NCI-H446 treated with DMSO at 0.1 percent for 48 hours (cell line): ENCODE data around the gene RASSF10.

ENCODE experiments used
- DNase-seq: peaks from one replicate; lab custom pipeline; 2025; lab: John Stamatoyannopoulos, UW

Gene RASSF10

DNA sequence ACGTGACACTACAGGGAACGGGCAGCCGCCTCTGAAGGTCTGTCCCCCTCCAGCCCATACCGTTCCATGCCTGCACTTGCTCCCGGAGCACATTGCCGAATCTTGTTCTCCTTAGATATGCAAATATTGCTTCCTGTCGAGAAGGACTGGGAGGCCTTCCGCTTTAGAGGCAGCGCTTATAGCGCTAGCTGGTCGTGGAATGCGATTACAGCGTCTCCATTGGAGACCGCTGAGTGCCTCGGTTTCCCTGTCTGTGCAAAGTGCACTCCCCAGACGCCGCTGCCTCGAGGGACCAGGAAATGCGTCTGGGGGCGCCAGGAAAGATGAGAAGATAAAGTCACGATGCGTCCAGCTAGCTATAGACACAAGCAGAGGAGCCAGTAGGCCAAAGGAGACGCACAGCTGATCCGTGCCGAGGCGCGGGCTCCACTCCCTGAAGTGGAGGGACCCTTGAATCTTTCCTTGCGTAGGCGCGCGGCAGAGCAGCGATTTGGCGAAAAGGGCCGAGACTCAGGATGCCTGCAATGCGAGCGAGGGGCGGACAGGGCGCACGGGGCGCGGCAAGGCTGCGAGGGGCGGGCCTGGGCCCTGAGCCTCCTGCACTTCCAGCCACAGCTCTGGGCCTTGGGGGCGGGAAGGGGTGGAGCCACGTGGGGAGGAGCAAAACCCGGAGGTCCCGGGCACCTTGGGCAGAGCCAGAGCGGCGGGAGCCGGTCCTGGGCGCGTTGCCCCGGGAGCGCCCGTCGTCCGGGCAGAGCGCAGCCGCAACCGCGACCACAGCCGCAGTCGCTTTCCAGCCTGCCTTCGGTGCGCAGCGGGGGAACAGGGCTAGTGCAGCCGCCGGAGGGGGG lies at the start of gene RASSF10:
RASSF10 (plus strand) TSS at position 692 of the 851 bp plus-strand sequence. CDS start 261 bp downstream, outside the sequence.
- DNase-seq, result no peak

DNA sequence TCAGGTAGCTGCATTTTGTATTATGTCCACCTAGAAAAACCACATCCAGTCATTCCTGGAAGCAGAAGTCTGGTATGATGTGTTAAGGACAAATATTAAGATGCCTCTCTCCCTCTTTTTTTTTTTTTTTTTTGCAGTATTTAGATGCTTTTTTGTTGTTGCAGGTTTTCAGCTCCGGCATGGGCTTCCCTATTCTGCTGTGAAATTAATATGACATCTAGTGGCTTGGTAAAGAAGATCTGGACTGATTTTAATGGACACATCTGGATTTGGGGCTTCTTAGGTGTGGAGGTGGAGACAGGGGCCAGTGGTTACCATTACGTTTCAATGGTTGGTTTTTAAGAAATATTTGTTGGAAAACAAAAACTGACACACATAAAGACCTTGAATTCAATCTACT lies 47.5 kb upstream of the RASSF10 start:
- DNase-seq, result no peak

DNA sequence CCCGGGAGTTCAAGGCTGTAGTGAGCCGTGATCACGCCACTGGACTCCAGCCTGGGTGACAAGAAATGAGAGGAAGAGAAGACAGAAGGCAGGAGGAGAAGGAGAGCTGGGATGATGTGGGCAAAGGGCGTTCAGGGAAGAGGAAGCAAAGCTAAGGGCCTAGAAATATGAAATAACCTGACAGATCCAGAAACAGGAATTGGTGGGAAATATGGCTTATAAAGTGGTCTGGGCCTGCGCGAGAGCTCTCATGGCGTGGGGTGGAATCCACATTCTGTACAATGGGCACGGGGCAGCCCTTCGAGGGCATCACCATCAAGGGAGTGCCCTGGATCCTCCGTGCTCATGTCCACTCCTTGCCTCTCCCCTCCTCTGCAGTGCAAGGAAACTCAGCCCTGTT lies 46.8 kb upstream of the RASSF10 start:
- no peak for DNase-seq

DNA sequence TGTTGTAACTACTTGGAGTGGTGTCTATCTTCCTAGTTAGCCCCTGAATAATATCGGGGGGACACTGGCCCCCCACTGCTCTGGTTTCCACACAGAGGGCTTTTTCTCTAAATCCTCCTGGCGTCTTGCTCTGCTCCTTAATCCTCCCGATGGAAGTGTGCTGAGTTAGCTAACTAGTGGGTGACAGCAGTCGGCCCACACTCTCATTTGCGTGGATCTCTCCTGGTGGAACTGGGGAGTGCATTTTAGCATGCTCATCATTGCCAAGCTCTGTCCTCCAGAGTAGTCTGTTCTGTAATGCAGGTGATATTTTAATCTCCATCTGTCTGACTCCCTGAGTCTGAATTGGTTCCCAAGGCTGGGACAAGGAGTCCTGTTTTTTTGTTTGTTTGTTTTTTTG lies 46.1 kb upstream of the RASSF10 start:
- DNase-seq, result no peak

DNA sequence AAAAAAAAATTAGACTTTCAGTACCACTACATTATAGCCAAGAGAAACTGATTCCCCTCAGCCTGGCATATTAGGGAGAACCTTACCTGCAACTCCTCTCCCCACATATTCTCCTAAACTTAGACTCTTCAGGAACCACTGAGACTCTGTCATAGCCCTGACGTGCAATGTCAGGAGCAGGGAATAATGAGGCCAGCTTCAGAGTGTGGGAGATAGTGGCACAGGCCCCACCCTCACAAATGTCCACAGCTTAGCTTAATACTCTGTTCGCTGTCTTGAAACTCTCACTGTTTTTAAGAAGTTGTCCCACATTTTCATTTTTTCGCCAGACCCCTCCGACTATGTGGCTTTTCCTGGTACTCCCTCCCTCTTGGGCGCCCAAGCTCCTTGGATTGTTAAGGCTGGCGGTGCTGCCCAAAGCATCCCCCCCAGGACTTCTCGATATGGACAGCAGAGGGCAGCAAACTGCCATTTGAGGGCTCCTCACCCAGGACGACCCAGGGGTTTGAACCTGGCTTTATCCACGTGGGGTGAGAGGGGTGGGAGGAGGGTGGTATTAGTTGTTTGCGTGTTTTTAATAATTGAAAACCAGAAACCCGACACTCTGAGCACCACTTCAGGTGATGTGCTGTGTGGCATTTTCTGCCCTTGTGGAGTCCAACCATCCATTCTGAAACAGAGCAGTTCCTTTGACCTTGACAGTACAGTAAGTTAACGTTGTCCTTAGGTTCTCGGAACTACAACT lies 45.2 kb upstream of the RASSF10 start:
- no peak for DNase-seq

DNA sequence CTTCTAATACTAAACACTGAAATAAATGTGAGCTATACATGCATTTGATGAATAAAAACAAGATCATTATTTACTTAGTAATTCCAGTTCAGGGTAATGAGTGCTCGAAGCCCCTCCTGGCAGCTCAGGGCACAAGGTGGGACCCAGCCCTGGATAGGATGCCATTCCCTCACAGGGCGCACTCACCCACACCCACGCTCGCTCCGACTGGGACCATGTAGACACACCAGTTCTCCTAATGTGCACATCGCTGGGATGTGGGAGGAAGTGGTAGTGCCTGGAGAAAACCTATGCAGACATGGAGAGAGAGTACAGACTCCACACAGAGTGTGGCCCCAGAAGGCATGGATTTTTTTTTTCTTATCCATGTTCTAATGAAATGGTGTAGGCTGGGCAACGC lies 44.5 kb upstream of the RASSF10 start:
- no peak for DNase-seq

DNA sequence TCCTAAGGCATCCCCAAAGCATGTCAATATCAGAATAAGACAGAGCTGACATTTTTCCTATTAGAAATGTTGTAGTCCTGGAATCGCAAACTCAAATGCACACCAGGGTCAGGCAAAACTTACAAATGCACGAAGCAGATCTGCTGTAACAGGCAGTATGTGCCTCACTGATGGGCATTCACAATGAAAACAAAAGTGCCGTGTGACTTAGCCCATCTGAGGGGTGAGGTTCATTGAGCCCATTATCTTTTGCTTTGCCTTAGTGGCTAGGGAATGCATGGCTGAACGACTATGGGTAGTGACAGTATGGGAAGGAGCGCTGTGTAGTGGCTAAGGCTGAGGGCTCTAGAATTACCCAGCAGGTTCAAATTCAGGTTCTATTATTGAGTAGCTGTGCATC lies 43.1 kb upstream of the RASSF10 start:
- no peak for DNase-seq

DNA sequence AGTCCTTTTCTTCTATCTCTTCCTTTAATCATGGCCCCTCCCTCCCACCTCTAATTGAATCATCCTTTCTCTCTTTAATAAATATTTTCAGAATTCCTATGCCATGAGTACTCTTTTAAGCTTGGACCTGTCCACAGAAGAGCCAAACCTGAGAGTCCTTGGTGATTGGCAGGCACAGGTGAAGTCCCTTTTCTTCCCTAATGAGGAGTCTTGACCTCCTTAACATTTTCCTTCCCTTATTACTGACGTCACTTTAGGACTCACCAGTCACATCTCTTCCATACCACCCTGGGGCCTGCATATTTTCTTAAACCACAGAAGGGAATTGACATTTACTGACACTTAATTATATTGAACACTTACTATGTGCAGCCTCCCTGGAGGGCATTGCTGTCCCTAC lies 41.0 kb upstream of the RASSF10 start:
- no peak for DNase-seq

DNA sequence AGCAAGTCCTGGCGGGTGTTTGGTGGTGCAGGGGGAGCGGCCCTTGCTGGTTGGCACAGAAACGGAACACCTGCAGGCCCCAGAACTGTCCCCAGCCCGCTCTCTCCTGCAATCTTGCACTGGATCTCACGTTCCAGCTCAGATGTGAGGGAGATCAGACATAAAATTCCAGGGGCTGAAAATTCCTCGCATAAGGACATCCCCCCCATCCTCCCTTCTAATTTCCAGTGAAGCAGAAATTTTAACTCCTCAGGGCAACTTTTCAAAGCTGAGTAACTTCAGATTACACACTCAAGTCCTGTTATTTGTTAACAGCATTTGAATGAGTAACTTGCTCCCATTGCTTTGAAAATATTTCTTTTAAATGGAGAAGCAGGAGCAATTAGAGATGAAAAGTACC lies 40.3 kb upstream of the RASSF10 start:
- no peak for DNase-seq

DNA sequence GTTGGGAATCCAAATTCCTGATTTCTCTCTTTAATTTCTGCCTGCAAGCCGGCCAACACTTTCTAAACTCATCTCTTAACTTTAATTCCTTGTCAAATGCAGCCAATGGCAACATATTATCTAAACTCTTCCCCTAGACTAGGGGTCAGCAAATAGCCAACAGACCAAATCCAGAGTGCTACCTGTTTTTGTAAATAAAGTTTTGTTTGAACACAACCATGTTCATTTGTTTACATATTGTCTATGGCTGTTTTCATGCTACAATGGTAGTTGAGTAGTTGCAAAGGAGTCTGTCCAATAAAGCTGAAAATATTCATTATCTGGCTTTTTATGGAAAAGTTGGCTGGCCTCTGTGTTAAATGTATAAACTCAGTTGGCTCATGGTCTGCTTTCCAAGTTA lies 37.2 kb upstream of the RASSF10 start:
- DNase-seq, result no peak

DNA sequence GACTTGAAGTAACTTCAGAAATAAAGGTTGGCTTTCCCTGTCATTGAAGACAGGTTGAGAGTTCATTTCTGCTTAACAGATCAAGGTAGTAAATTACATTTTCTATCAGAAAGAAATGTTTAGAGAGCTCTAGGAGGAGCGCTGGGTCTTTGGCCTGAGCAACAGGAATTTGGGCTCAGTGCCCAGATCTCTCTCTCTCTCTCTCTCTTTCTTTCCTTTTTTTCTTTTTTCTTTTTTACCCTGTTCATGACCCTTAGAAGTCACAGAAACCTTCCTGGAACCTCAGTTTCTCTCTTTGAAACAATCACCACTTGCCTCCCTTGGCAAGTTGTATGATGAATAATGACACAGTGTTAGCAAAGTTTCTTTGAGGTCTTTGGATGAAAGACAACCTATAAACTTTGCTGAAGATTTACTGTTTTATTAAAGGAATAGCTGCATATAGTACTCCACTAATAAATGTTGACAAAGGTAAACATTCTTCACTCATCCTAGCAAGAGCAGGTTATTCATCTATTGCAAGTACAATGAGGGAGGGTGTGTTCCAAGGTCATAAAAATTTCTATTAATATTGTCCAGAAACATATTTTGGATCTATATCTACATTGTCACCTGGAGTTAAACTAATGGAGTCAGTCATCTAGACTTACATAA lies 35.5 kb upstream of the RASSF10 start:
- no peak for DNase-seq

DNA sequence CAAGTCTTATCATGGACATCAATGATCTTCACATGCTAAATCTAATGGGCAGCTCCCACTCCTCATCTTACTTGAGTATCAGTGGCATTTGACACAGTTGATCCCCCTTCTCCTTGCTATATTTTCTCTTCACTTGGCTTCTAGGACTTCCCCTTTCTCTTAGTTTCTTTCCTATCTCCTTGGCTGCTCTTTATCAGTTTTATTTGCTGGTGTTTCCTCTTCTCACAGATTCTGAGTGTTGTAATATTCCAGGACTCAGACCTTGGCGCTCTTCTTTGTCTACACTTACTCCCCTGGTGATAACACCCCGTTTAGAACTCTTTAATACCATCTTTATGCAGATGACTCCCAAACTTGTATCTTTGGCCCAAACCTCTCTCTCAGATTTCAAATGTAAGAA lies 33.9 kb upstream of the RASSF10 start:
- DNase-seq, result no peak

DNA sequence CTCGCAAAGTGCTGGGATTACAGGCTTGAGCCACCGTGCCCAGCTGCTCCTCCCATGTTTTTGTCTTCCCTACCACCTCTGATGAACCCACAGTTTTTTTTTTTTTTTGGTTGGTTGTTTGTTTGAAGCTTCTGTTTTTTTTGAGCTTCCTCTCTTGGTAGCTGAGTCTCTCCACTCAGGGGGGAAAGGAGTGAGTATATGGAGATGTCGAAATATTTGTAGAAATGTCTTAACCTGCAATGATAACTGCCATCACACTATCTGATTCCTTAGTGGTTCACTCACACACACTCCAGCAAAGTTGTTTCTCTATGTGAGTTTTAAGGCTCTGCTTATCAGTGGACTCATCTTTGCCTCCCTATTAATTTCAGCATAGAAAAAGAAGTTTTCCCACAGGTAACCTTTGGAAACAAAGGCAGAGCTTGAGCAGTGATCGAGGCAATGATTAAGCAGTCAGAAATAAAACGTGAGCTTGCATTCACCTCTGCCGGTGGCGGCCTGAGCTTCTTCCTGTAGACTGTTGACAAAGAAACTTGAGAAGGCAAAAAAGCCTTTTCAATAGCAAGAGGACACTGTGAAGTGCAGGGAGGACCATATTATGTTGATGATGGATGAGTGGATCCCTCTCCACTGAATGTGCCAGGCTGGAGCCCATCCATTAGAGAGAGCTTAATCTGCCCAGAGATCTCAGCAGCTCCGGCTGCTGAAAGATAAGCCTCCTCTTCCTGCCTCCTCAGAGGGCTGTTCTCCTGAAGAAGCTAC lies 29.0 kb upstream of the RASSF10 start:
- no peak for DNase-seq

DNA sequence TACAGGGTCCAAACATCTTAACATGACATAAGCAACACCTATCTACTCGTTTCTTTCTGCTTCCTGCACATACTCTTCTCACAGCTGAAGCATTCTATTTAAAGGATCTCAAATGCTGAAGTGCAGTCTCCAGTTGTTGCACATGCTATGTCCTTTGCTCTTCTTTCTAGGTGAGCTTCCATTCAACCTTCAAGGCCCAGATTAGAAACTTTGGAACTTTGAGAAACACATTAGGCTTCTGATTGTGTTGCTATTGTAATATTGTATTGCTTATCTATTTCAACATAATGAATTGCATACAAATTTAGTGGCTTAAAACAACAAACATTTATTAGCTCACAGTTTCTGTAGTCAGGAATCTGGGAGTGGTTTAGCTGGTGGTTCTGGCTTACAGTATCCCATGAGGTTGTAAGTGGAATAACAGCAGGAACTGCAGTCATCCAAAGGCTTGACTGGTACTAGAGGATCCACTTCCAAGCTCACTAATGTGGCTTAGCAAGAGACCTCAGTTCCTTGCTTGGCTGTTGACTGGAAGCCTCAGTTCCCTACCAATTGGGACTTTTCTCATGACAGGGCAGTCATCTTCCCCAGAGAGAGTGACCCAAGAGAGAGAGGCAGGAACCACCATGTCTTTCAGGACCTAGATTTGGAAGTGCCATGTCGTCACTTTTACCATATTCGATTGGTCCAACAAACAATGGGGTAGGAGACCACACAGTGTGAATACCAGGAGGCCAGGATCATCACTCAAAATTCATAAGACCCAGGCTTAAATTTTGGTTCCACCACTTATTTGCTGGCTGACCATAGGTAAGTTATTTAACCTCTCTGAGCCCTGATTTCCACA lies 27.2 kb upstream of the RASSF10 start:
- DNase-seq, result no peak

DNA sequence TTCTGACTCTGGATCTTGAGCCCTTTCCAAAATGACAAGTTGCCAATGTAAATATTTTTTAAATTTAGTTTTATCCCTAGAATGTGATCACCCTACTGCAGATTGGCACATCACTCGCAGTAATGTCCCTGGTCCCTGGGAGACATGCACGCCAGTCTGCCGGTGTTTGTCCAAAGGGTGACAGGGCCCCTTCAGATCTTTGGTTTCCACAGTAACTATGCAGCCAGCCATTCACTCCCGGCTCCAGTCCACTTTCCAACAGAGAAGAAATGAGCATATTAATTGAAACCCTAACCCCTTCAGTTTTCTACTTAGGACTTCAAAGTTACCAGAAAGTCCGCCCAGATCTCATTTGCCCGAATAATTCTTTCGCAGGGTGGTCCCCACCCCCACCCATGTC lies 25.8 kb upstream of the RASSF10 start:
- DNase-seq, result no peak

DNA sequence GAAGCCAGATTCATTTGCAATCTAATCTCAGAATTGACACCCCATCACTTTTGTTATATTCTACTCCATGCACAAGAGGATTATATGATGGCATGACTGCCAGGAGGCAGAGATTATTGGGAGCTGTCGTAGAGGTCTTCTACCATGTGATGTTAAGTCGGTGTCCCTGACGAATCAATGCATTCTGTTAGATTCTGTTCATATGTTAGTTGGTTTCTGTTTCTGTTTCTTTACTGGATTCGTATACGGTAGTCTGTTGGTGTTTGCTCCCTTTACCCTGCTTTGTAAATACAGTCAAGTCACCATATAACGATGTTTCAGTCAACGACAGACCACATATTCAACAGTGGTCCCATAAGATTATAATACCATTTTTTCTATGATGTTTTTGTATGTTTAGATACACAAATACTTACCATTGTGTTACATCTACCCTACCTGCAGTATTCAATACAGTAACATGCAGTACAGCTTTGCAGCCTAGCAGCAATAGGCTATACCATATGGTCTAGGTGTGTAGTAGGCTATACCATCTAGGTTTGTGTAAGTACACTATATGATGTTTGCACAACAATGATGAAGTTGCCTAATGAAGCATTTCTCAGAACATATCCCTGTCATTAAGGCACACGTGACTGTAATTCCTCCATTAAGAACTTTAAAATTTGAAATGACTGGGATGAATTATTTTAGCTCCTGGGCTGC lies 22.8 kb upstream of the RASSF10 start:
- no peak for DNase-seq

DNA sequence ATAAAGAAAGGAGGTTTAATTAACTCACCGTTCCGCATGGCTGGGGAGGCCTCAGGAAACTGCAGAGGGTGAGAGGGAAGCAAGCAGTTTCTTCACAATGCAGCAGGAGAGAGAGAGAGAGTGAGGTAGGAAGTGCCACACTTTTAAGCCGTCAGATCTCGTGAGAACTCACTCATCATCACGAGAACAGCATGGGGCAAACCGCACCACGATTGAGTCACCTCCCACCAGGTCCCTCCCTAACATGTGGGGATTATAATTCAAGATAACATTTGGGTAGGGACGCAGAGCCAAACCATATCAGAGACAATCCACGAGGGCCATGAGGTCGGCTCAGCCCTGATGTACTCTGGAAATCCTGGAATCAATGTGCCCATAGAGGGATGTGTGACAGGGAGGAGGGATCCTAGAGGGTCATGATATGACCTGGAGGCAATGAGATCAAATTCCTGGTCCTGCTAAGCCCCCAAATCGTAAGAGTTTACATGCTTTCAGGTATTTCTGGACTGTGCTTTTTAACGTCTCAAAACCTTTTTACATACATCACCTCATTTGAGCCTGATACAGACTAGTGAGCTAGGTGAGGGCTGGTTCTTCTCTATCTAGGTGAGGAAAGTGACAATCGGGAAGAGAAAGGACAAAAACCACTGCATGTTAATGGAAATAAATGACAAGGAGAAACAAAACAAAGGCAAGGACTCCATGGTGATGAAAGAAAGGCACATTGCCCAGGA lies 19.5 kb upstream of the RASSF10 start:
- DNase-seq, result no peak

DNA sequence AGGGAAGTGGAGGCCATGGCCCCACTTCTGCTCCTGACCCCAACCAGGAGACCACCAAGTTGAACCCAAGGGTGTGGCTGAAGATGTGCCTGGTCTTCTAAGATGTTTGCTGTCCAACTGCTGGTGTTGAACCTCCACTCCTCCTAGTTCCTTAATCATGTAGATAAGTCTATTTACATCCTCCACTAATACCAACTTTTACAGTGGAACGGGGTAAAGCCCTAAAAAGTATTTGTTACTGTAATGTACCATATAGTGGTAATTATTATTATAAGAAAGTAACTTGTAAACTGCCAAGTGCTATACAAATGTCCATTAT lies 19.0 kb upstream of the RASSF10 start:
- no peak for DNase-seq

DNA sequence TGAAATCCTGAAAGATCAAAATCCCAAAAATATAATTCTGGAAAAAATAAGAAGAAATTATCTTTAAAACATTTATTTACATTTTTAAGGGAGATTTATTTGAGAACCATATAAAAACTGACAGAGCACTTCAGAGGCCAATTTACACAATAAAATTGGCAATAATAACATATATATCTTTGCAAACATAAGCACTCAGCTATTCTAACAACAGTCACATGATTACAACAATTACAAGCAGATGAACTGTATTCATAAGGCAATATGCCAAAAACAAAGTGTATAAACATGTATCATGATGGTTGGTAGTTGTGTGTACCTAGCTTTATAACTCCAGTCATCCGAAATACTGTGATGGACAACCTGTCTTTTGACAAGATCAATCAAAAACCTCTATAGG lies 17.7 kb upstream of the RASSF10 start:
- DNase-seq, result no peak

DNA sequence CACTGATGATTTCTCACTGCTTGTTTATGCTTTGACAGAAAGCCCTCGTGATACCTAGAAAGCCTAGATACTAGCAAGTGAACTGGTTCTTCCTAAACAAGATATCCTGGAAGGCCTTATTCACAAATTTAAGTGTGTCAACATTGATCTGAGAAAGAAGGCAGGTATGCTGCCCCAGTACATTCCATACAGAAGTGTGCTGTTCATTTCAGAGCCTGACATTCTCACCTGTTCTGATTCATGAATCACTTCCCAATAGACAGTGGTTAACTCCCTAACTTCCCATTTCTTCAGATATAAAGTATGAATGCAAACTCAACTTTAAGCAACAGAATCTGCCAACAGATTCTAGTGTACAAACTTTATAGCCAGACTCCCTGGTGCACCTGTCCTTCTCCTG lies 15.5 kb upstream of the RASSF10 start:
- DNase-seq, result no peak
